ENCODE results near the gene PALM. TPM values are rescaled to one million over a fixed set of nuclear protein-coding genes. Genes with fewer than 3 reads are reported as not detected.
"Not testable (repeated sequence)": the region's sequence is repeated elsewhere in the genome, so short reads cannot be mapped to it uniquely, and the experiment has no call there.

The PALM gene
- total RNA-seq, 2 donors from 2014 or later = 3.9 to 13.5 TPM

DNA sequence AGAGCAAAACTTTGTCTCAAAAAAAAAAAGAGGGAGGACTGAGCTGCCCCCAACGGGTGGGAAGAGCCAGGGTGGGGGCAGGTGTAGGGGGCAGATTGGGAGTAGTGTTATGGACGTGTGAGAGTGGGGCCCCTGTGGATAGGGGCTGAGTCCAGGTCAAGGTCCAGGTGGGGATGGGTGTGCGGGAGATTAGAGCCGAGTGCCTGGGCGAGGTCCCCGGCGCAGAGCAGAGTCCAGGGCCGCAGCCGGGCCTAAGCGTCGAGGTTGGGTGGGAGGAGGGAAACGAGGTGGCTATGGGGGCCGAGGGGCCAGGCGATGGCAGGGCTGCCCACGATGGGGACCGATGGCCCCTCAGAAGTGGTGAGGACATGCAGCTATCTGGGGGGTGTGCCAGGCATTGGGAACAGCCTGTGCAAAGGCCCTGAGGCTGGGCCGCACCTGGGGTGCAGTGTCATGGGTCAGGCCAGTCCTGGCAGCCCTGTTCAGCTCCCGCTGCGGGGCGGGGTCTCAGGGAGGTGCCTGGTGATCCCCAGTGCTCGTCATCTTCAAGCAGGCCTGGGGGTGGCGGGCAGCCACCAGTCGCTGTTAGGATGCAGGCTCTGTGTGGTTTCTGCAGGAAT, 29.9 kb downstream of the PALM start:
- H3K27me3 ChIP-seq = no peaks in the 10 kb centered on the region
- peak overlapping the region; percentile 51 for H3K27ac ChIP-seq
- peak overlapping the region; percentile 48 to 59 for H3K9ac ChIP-seq (ENCODE audit: low read depth in 2 of 2, low read length in 2 of 2)
- H3K9me3 ChIP-seq = no peaks in the 10 kb centered on the region
- H3K36me3 ChIP-seq = no peaks in the 10 kb centered on the region
- TF ChIP-seq, protein P1, sequence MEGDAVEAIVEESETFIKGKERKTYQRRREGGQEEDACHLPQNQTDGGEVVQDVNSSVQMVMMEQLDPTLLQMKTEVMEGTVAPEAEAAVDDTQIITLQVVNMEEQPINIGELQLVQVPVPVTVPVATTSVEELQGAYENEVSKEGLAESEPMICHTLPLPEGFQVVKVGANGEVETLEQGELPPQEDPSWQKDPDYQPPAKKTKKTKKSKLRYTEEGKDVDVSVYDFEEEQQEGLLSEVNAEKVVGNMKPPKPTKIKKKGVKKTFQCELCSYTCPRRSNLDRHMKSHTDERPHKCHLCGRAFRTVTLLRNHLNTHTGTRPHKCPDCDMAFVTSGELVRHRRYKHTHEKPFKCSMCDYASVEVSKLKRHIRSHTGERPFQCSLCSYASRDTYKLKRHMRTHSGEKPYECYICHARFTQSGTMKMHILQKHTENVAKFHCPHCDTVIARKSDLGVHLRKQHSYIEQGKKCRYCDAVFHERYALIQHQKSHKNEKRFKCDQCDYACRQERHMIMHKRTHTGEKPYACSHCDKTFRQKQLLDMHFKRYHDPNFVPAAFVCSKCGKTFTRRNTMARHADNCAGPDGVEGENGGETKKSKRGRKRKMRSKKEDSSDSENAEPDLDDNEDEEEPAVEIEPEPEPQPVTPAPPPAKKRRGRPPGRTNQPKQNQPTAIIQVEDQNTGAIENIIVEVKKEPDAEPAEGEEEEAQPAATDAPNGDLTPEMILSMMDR (IDR thresholded peaks at IDR 0.05) = no peak
- intact Hi-C loops (cut with DNase I) = no loop called here
- no peaks in the 10 kb centered on the region for H3K4me1 ChIP-seq
- peak; percentile 88 for DNase-seq
- H3K4me3 ChIP-seq = no peak overlapping the region

DNA sequence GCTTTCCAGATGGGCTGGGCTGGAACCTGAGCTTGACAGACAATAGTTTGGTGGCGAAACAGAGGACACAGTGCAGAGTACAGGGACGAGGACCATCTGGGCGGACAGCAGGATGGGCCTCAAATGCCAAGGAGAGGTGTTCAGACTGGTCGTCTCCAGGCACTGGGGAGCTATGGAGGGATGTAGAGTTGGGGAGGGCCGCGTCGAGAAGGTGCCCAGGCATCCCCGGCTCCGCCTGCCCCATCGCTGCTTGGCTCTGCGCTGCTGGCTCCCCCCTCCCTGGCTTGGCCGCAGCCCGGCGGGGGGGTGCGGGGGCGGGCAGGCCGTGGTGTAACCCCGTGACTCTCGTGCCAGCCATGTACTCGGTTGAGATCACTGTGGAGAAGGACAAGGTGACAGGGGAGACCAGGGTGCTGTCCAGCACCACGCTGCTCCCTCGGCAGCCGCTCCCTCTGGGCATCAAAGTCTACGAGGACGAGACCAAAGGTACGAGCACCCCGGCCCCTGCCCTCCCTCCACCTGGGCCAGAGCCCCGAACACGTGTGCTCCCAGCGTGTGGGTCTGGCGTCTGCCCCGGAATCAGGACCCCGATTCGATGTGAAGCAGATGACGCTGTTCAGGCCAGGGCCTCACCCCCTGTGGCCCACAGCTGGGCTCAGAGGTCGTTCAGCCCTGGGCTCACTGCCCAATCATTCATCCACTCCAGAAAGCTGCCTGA, 31.4 kb downstream of the PALM start:
- intact Hi-C loops (cut with DNase I) = no loop called here
- peak overlapping the region in 1 of 2 donors; percentile 40 for H3K9ac ChIP-seq (ENCODE audit: low read depth in 2 of 2, low read length in 2 of 2)
- DNase-seq = no peak

DNA sequence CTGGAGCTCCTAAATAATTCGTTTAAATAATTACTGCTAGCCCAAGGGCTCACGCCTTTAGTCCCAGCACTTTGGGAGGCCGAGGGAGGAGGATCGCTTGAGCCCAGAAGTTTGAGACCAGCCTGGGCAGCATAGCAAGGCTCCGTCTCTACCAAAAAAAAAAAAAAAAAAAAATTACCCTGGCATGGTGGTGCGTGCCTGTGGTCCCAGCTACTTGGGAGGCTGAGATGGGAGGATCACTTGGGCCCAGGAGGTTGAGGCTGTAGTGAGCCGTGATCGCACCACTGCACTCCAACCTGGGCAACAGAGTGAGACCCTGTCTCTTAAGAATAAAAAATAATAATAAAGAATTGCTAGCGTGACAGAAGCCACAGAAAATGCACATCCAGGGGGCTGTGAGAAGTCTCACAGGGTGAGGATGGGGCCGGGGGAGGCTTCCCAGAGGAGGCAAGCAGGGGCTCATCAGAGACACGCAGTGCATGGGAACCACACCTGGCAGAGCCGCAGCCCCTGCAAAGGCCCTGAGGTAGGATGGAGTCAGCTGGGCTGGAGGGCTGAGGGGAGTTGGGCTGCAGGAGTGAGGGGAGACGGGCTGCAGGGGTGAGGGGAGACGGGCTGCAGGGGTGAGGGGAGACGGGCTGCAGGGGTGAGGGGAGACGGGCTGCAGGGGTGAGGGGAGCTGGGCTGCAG, 32.2 kb downstream of the PALM start:
- H3K4me3 ChIP-seq; H3K9me3 ChIP-seq; intact Hi-C loops (cut with DNase I); H3K27ac ChIP-seq; H3K36me3 ChIP-seq; DNase-seq; H3K4me1 ChIP-seq; H3K27me3 ChIP-seq: not testable (repeated sequence)
- H3K9ac ChIP-seq (ENCODE audit: low read depth in 2 of 2, low read length in 2 of 2) = peak overlapping the region in 1 of 2 donors; percentile 40

More for the DNA sequence above, 31.4 kb downstream of the PALM start:
- no peak overlapping the region for H3K4me3 ChIP-seq
- H3K4me1 ChIP-seq = no peaks in the 10 kb centered on the region
- no peaks in the 10 kb centered on the region for H3K27me3 ChIP-seq
- H3K27ac ChIP-seq = no peak overlapping the region
- TF ChIP-seq, protein P1 (IDR thresholded peaks at IDR 0.05) = no peak
- no peaks in the 10 kb centered on the region for H3K9me3 ChIP-seq
- H3K36me3 ChIP-seq = no peaks in the 10 kb centered on the region

DNA sequence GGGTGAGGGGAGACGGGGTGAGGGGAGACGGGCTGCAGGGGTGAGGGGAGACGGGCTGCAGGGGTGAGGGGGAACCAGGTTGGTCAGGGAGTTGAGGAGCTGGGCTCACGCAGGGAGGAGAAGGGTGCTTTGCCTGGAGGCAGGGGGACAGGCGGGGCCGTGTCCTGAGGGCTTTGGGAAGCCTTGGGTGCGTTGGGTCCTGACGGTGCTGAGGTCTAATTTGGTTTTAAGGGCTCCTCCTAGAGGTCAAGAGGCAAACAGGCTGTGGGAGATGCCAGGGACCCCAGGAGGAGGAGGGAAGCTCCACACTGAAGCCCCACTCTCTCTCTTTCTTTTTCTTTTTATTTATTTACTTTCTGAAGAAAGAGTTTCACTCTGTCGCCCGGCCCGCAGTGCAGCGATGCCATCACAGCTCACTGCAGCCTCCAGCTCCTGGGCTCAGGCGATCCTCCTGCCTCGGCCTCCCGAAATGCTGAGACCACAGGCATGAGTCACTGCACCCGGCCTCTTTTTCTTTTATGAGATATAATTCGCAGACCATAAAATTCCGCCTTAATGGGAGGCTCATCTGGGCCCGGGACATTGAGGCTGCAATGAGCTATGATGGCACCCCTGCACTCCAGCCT, 32.9 kb downstream of the PALM start:
- H3K9ac ChIP-seq (ENCODE audit: low read depth in 2 of 2, low read length in 2 of 2) = no peak overlapping the region
- TF ChIP-seq, protein P1 (IDR thresholded peaks at IDR 0.05) = no peak
- intact Hi-C loops (cut with DNase I) = no loop called here
- no peaks in the 10 kb centered on the region for H3K36me3 ChIP-seq
- no peaks in the 10 kb centered on the region for H3K27me3 ChIP-seq
- no peak overlapping the region for H3K4me3 ChIP-seq
- no peaks in the 10 kb centered on the region for H3K4me1 ChIP-seq
- no peak overlapping the region for H3K27ac ChIP-seq
- no peaks in the 10 kb centered on the region for H3K9me3 ChIP-seq
- DNase-seq = no peak

DNA sequence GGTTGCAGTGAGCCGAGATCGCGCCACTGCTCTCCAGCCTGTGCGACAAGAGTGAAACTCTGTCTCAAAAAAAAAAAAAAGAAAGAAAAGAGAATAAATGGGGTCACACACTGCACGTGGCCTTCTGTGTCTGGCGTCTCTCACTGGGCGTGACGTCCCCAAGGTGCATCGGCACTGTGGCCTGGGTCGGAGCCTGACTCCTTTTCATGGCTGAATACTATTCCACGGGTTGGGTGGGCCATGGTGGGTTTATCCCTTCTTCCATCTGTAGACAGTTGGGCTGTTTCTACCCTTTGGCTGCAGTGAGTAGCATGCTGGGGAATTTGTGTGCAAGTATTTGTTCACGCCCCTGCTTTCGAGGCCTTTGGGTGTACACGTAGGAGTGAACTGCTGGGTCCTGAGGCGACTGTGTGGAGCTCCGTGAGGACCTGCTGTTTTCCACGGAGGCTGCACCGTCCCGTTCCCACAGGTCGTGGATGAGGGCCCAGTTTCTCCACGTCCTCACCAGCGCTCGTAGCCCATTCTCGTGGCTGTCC, 33.9 kb downstream of the PALM start:
- Histone ChIP-seq H3K27me3 (no peaks in the 10 kb centered on the region), H3K4me1 (no peaks in the 10 kb centered on the region), H3K4me3 (no peak overlapping the region), H3K9ac (ENCODE audit: low read depth in 2 of 2, low read length in 2 of 2) (peak overlapping the region in 1 of 2 donors; percentile 22), H3K27ac (no peak overlapping the region), H3K9me3 (no peaks in the 10 kb centered on the region), H3K36me3 (no peaks in the 10 kb centered on the region)
- DNase-seq = no peak
- TF ChIP-seq, protein P1 (IDR thresholded peaks at IDR 0.05) = no peak
- intact Hi-C loops (cut with DNase I) = no loop called here

All from colonic mucosa (tissue), 4 donors.